Urinary bladder (tissue), 4 donors: ENCODE measurements around the gene LRP11. TPM values are rescaled to one million over a fixed set of nuclear protein-coding genes. Genes with fewer than 3 reads are reported as not detected.
"Not testable (repeated sequence)": the region's sequence is repeated elsewhere in the genome, so short reads cannot be mapped to it uniquely, and the experiment has no call there.

Experiments used
- DNase-seq: peaks from one replicate; pipeline ENCODE4 v3.0.0-alpha.2; 2015; ENCODE audit errors: extremely low spot score
- H3K27ac ChIP-seq: one replicate; pipeline ENCODE4 v1.5.1; 2013; ENCODE audit warnings: low read depth, mild to moderate bottlenecking, moderate library complexity
- H3K36me3 ChIP-seq: one replicate; pipeline ENCODE4 v1.6.1; 2013; ENCODE audit warnings: mild to moderate bottlenecking, moderate library complexity; ENCODE audit not compliant: insufficient read depth
- H3K4me1 ChIP-seq: one replicate; pipeline ENCODE4 v1.6.1; 2013; ENCODE audit warnings: mild to moderate bottlenecking, moderate library complexity; ENCODE audit not compliant: insufficient read depth
- H3K4me3 ChIP-seq: one replicate; pipeline ENCODE4 v1.5.1; 2013; ENCODE audit warnings: low read depth, low read length
- WGBS: extraction: QIAGEN DNeasy Blood & Tissue Kit; methylation state at CpG from one replicate; pipeline ENCODE4 v1.1.7; 2013; 5-methylcytosine and 5-hydroxymethylcytosine counted together
- polyA plus RNA-seq: library from polyadenylated mRNA; stranded (reverse); fragments of 200-250 nt; gene quantifications from one replicate; pipeline ENCODE4 v1.2.3, GENCODE V29; 2013
- total RNA-seq: library from RNA; depleted of rRNA; stranded (reverse); fragments of >200 nt; gene quantifications from one replicate; pipeline ENCODE4 v1.2.3, GENCODE V29; 2014
- donor health status: healthy with polysubstance abuse.
- donor health status: healthy.

LRP11 gene, protein sequence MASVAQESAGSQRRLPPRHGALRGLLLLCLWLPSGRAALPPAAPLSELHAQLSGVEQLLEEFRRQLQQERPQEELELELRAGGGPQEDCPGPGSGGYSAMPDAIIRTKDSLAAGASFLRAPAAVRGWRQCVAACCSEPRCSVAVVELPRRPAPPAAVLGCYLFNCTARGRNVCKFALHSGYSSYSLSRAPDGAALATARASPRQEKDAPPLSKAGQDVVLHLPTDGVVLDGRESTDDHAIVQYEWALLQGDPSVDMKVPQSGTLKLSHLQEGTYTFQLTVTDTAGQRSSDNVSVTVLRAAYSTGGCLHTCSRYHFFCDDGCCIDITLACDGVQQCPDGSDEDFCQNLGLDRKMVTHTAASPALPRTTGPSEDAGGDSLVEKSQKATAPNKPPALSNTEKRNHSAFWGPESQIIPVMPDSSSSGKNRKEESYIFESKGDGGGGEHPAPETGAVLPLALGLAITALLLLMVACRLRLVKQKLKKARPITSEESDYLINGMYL
- 50.2 TPM for total RNA-seq
- 26.6 TPM for polyA plus RNA-seq

DNA sequence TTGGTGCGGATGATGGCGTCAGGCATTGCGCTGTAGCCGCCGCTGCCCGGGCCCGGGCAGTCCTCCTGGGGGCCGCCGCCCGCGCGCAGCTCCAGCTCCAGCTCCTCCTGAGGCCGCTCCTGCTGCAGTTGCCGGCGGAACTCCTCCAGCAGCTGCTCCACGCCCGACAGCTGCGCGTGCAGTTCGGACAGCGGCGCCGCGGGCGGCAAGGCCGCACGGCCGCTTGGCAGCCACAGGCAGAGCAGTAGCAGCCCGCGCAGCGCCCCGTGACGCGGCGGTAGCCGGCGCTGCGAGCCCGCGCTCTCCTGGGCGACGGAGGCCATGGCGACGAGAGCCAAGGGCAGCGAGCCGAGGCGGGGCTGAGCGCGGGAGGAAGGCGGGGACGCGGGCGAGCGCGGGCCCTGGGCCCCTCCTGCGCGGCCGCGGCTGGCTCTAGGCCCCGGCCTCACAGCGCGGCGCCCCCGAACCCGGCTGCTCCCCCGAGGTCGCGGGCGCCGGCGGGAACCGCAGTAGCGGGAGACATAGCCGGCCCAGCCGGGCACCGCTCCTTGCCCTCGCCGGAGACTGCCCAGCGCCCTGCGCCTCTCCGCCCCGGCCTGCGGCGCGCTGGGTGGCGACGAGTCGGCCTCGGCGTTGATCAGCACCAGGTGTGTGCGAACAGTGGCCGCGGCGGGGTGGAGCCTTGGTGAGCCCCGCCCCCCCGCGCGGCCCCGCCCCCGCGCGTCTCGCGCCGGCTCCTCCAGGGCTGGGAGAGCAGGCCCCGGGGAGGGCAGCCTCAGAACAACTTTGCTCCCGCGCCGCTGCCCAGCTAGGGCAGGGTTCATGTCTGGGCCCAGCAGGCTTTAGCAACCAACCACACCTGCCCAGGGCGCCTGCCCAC is at the start of gene LRP11:
Gene LRP11 (minus strand): TSS at position 662 of the 880 bp plus-strand sequence. CDS start 339 bp downstream, at position 323.
- Histone ChIP-seq H3K27ac (peak within 1 kb of the TSS; percentile 97), H3K4me3 (peak within 1 kb of the TSS; percentile 89), H3K36me3 (no peaks in the 10 kb centered on the region), H3K4me1 (peaks cover 2% of the 10 kb centered on the region)
- under 1% methylated on average over 110 of the region's 110 CpGs for WGBS
- peak; percentile 52 for DNase-seq

DNA sequence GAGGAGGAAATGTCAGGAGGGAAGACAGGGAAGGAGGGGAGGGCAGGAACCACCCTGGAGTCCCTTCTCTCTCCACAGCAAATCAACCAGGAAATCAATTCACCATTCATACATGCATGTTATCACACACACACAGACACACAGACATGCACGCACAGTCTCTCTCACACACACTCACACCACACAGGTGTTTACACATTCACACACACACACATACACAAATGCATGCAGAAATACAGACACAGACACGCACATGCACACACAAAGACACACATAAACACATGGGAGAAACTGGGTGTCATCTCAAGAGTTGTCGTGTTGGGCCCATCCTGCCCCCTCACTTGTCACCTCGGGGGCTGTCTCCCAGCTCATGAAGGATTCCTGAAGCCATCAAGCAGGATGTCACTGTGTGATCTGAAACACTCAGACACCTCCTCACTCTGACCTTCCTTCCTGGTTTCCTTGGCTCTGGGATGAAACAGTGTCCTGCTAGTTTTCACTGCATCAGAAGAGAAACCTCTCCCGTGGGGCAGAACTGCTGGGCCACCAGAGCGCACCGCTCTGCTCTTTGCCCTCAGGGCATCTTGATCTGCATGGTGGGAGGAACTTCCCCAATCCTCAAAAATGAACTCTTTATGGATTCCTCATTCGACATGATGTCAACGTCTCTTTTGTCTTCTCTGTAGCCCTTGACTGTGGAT is 49.5 kb upstream of the LRP11 start:
- no peaks in the 10 kb centered on the region for H3K4me1 ChIP-seq
- no peaks in the 10 kb centered on the region for H3K36me3 ChIP-seq
- 66% methylated on average over 9 of the region's 9 CpGs for WGBS
- no peak for DNase-seq
- no peak overlapping the region for H3K27ac ChIP-seq
- no peak overlapping the region for H3K4me3 ChIP-seq

DNA sequence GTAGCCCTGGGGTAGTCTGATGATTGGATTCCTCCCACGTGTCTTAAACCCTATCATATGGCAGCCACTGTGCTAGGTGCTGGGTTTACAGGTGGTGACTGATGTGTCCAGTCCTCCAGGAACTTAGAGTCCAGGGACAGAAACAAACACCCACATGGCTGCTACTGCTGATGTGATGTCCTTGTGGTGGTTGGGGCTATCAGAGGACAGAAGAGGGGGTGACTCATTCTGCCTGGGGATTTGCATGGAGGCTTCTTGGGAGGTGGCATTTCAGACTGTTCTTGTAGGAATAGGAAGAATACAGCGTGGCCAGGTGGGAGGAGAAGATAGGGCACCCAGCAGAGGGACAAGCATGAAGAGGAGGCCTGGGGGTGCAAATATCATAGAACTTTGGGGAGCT is 48.9 kb upstream of the LRP11 start:
- H3K4me1 ChIP-seq, result no peaks in the 10 kb centered on the region
- H3K27ac ChIP-seq, result no peak overlapping the region
- 66% methylated on average over 2 of the region's 2 CpGs for WGBS
- no peak overlapping the region for H3K4me3 ChIP-seq
- no peak for DNase-seq
- H3K36me3 ChIP-seq, result no peaks in the 10 kb centered on the region

DNA sequence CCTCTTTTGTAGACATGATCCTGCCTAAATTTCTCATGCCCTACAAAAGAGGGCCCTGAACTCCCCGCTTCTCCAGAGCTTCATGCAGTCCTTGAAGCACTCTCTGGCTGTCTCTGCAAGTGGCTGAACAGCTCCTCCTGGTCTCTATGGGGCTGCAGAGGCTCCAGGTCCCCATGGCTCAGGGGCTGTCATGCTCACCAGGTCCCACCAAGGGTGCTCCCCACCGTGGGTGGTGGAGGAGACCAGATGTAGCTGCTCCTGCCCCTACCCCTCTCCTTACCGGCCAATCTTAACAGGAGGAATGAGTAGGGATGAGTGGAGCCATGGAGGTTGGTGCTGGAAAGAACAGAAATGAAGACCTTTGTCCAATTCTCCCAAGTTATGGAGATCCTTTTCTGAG is 48.5 kb upstream of the LRP11 start:
- not testable (repeated sequence) for H3K4me1 ChIP-seq, H3K27ac ChIP-seq, H3K4me3 ChIP-seq, DNase-seq, H3K36me3 ChIP-seq
- WGBS, result 73% methylated on average over 3 of the region's 3 CpGs

DNA sequence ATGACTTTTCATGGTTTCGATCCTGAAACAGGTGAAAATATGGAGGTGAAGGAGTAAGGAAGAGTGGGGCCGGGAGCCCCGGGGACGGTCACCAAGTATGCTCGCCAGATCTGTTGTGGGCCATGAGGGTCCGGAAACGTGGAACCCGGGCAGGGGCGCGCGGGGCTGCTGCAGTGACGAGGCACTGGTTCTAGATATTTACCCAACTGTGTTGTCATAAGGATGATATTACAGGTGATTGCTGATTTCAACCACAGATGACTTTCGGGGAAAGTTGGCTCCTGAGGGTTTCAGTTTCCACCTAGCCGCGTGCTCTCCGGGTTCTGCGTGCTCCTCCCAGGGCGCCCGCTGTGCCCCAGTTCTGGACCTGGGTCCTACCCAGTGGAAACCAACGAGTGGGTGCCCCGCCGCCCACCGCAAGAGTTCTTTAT is 46.6 kb upstream of the LRP11 start:
- no peak for DNase-seq
- Histone ChIP-seq H3K36me3 (no peaks in the 10 kb centered on the region), H3K4me3 (no peak overlapping the region), H3K4me1 (no peaks in the 10 kb centered on the region), H3K27ac (no peak overlapping the region)
- 94% methylated on average over 23 of the region's 23 CpGs for WGBS

DNA sequence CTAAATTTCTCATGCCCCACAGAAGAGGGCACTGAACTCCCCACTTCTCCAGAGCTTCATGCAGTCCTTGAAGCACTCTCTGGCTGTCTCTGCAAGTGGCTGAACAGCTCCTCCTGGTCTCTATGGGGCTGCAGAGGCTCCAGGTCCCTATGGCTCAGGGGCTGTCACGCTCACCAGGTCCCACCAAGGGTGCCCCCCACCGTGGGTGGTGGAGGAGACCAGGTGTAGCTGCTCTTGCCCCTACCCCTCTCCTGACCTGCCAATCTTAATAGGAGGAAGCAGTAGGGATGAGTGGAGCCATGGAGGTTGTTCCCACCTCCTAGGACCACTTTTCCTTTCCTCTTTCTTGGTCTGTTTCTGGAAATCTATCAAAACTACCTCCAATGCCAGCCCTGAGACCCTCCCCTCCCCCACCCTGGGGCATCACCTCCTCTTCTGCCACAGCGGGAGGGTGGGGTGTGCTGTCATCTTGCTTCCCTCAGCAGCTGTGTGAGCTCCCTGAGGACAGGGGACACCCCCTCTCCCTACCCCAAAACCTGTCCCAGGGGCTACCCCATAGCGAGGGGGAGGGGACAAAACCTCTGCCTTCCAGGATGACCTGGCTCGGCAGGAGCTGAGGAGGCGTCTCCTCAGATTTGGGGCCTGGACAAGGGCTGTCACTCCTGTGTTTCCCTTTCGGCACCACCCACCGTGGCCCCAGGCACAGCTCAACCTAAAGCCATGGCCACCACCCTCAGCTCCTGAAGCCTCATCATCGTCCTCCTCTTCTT is 45.7 kb upstream of the LRP11 start:
- H3K4me1 ChIP-seq, result no peaks in the 10 kb centered on the region
- no peaks in the 10 kb centered on the region for H3K36me3 ChIP-seq
- H3K4me3 ChIP-seq, result no peak overlapping the region
- WGBS, result 89% methylated on average over 9 of the region's 9 CpGs
- no peak overlapping the region for H3K27ac ChIP-seq
- DNase-seq, result no peak

DNA sequence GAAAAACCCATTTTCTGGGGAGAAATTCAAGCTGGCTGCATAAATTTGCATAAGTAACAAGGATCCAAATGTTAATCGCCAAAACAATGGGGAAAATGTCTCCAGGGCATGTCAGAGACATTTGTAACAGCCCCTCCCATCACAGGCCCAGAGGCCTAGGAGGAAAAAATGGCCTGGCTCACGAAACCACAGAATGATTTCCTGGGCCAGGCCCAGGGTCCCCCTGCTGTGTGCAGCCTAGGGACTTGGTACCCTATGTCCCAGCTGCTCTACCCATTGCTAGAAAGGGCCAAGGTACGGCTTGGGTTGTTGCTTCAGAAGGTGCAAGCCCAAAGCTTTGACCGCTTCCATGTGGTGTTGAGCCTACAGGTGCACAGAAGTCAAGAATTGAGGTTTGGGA is 44.3 kb upstream of the LRP11 start:
- H3K27ac ChIP-seq, H3K4me1 ChIP-seq, H3K4me3 ChIP-seq, DNase-seq, H3K36me3 ChIP-seq: not testable (repeated sequence)
- 76% methylated on average over 4 of the region's 4 CpGs for WGBS

DNA sequence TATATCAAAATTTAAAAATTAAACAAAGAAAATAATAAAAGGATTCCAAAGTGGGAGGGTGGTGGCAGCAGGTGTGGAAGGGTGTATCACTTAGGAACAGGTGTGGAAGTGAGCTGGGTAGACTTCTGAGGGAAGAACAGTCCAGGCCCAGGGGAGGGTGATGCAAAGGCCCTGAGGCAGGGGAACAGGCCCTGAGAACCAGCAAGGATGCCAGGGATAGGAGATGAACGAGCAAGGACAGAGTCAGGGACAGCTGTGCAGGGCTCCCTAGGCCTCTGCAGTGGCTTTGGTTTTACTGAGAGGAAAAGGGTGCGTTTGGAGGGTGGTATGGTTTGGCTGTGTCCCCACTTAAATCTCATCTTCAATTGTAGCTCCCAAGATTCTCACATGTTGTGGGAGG is 43.2 kb upstream of the LRP11 start:
- no peaks in the 10 kb centered on the region for H3K36me3 ChIP-seq
- H3K27ac ChIP-seq, result no peak overlapping the region
- WGBS, result 83% methylated on average over 2 of the region's 2 CpGs
- no peak for DNase-seq
- H3K4me1 ChIP-seq, result no peaks in the 10 kb centered on the region
- H3K4me3 ChIP-seq, result no peak overlapping the region

DNA sequence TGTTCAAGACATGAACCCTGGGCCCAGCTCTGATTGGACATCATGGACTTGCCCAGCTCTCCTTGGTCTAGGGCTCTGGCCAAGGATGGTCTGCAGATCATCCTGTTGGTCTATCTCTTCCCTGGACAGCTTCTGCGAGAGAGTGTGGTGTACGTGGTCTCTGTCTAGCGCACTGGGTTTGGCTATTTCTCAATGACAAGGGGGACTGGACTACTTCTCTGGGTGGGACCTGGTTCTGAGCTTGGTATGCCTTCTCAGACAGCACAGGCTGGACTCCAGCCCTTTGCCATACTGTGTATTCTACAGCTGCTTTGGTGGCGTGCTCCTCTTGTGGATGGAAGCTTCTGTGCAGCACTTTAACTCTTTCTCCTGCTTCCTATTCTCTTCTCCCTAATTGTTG is 42.2 kb upstream of the LRP11 start:
- no peaks in the 10 kb centered on the region for H3K36me3 ChIP-seq
- no peak overlapping the region for H3K4me3 ChIP-seq
- H3K27ac ChIP-seq, result no peak overlapping the region
- no peaks in the 10 kb centered on the region for H3K4me1 ChIP-seq
- WGBS, result 95% methylated on average over 4 of the region's 4 CpGs
- no peak for DNase-seq

DNA sequence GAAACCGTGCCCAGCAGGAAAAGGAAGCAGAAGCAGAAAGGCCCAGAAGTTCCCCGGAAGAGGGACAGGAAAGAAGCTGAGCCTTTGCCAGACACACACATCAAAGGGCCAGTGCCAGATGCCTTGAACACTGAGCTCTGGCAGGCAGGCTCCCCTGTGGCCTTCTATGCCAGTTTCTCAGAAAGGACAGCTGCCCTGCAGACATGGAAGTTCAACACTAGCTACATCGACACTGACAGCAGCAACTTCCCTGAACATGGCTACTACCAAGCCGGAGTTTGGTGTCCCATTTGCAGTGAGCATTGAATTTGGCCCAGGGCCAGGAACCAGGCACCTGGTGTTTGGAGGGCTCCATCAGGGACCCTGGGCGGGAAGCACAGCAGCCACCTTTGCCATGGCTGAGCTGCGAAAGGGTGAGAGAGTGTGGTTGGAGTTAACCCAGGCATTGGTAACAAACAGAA is 41.8 kb upstream of the LRP11 start:
- DNase-seq, result no peak
- 86% methylated on average over 6 of the region's 6 CpGs for WGBS
- Histone ChIP-seq H3K27ac (no peak overlapping the region), H3K4me1 (no peaks in the 10 kb centered on the region), H3K4me3 (no peak overlapping the region), H3K36me3 (no peaks in the 10 kb centered on the region)

DNA sequence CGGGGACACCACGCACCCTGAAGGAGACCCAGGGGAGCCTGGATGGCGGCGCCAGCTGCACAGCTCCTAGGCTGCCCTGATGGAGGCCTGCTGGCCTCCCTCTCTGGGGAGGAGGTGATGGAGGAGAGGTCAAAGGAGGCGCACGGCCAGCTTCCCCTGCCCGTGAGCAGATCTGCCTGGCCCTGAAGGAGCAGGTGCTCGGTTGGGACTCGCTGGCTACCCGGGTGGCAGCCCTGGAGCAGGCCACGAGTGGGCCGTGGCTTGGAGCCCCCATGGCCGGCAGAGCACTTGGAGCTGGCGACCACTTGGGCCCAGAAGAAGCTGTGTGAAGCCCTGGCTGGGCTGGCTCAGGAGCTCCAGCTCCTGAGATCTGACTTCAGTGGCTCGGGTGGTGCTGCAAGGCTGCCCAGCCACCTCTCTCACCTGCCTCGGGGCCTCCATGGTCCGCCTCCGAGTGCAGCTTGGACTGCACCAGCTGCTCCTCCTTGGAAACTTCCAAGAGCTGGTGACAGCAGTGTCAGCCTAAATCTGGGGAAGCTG is 41.3 kb upstream of the LRP11 start:
- no peaks in the 10 kb centered on the region for H3K36me3 ChIP-seq
- DNase-seq, result no peak
- no peak overlapping the region for H3K27ac ChIP-seq
- H3K4me3 ChIP-seq, result no peak overlapping the region
- H3K4me1 ChIP-seq, result no peaks in the 10 kb centered on the region
- WGBS, result 93% methylated on average over 18 of the region's 18 CpGs

DNA sequence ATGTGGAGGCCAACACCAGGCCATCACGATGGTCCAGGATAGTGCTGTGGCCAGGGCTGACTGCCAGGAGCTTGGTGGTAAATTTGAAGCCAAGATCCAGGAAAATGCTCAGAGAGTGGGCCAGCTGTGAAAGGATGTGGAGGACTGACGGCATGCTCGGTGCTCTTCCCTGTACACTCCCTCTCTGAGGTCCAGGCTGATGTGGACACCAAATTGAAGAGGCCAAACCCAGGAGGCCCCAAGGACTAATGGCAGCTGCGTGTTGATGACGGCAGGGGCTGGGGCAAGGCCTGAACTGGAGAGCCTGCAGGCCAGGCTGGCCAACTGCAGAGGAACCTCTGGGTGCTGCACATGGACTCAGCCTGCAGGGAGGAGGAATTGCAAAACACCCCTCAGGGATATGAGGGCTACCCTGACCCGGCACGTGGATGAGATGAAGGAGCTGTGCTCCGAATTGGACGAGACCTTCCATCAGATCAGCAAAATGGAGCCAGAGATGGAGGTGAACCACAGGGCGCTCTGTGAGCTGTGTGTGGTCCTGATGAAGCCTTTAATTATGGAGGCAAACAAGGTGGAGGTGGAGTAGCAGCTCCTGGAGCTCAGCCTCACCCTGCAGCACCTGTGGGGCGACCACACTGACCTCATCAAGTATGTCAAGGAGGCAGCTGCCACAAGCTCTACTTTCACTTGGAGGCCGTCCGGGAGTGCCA is 40.7 kb upstream of the LRP11 start:
- no peak for DNase-seq
- 84% methylated on average over 13 of the region's 13 CpGs for WGBS

More for the DNA sequence above, 40.7 kb upstream of the LRP11 start:
- Histone ChIP-seq H3K36me3 (no peaks in the 10 kb centered on the region), H3K4me1 (no peaks in the 10 kb centered on the region), H3K4me3 (no peak overlapping the region), H3K27ac (no peak overlapping the region)
